Measurements from ENCODE around the gene SVOPL.

GRCh38 chr7:138679793-138680192, 21.4 kb downstream of the SVOPL start:
- TF ChIP-seq, protein P1, sequence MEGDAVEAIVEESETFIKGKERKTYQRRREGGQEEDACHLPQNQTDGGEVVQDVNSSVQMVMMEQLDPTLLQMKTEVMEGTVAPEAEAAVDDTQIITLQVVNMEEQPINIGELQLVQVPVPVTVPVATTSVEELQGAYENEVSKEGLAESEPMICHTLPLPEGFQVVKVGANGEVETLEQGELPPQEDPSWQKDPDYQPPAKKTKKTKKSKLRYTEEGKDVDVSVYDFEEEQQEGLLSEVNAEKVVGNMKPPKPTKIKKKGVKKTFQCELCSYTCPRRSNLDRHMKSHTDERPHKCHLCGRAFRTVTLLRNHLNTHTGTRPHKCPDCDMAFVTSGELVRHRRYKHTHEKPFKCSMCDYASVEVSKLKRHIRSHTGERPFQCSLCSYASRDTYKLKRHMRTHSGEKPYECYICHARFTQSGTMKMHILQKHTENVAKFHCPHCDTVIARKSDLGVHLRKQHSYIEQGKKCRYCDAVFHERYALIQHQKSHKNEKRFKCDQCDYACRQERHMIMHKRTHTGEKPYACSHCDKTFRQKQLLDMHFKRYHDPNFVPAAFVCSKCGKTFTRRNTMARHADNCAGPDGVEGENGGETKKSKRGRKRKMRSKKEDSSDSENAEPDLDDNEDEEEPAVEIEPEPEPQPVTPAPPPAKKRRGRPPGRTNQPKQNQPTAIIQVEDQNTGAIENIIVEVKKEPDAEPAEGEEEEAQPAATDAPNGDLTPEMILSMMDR (IDR thresholded peaks at IDR 0.05 in 8 of 11, conservative IDR thresholded peaks at IDR 0.05 in 3 of 11), result no peak
- TF ChIP-seq POLR2A (IDR thresholded peaks at IDR 0.05), result no peak

Data from spleen (tissue), 7 donors.